ENCODE data around the gene USP7. TPM values are rescaled to one million over a fixed set of nuclear protein-coding genes. Genes with fewer than 3 reads are reported as not detected.

The USP7 gene
- polyA plus RNA-seq, 3 donors: 2.4 to 31.7 (median 4.1) TPM

DNA sequence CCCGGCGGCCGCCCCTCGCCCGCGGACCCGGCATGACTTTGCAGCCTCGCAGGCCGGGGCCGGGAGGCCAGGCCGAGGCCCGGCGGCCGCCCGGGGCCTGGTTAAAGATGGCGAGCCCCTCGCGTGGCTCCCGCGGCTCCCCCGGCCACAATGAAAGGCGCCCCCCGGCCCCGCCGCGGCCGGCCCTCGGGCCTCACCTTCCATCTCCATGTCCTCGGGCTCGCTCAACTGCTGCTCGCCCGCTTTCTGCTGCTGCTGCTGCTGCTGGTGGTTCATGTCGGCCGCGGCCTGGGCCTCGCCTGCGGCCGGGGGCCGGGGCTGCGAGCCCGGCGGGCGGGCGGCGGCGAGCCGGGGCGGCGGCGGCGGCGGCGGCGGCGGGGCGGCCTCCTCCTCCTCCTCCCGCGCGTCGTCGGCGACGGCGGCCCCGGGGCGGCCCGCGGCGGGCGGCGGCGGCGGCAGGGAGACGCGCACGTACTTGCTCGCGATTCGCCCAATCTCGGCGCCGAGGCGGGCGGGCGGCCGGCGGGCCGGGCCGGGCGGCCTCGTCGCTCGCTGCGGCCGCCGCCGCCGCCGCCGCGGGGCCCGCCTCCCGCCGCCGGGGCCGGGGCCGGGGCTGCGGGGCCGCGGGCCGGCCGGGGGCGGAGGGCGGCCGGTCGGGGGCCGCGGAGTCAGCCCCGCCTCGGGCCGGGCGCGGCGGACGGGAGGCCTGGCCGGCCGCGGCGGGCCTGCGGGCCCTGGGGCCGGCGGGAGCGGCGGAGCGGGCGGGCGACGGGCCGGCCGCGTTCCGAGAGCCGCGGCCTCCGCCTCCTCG lies 491 bp downstream of the USP7 start:
- intact Hi-C loops (cut with micrococcal nuclease): loop anchor here (5.0 to 10.0 kb wide), 5 partner anchors 44 to 172 kb away; partner anchors contain the start of gene HAPSTR1 (in 2 of the 2)
- Histone ChIP-seq H3K4me3 (replicated peaks in 1 of 3; ENCODE audit: low read depth in 2 of 3, low read length in 3 of 3) (peak overlapping the region; percentile 60 to 94 (median 74)), H2AFZ (ENCODE audit: insufficient read depth, low read depth, low read length, poor library complexity, severe bottlenecking) (no peak overlapping the region), H3K36me3 (replicated peaks in 1 of 2; ENCODE audit: control insufficient read depth in 1 of 2, insufficient read depth in 2 of 2, low read length in 2 of 2) (no peaks in the 10 kb centered on the region), H3K79me2 (ENCODE audit: insufficient read depth, low read length) (peaks cover 64% of the 10 kb centered on the region), H3K27me3 (ENCODE audit: control insufficient read depth in 2 of 2, insufficient read depth in 2 of 2, low read length in 2 of 2) (no peaks in the 10 kb centered on the region), H3K9me3 (replicated peaks in 1 of 2; ENCODE audit: control insufficient read depth in 1 of 2, insufficient read depth in 1 of 2, low read length in 2 of 2) (no peaks in the 10 kb centered on the region), H4K20me1 (ENCODE audit: insufficient read depth, low read length) (peaks cover 45% of the 10 kb centered on the region), H3K4me1 (ENCODE audit: control insufficient read depth in 1 of 2, insufficient read depth in 2 of 2, low read length in 2 of 2) (peaks cover 73 to 81% of the 10 kb centered on the region in 2 donors), H3K4me2 (replicated peaks; ENCODE audit: extremely low read depth, low read length, poor library complexity, severe bottlenecking) (peak overlapping the region; percentile 87), H3K27ac (ENCODE audit: low read depth in 1 of 2, low read length in 2 of 2) (peak overlapping the region in 1 of 2 donors; percentile 73), H3K9ac (ENCODE audit: insufficient read depth, low read length, poor library complexity, severe bottlenecking) (peak overlapping the region; percentile 85)
- peaks cover 71% of the 10 kb centered on the region for H3K4me1 Mint-ChIP-seq
- H3K36me3 Mint-ChIP-seq: peaks cover 6 to 8% of the 10 kb centered on the region in 2 donors
- peak overlapping the region in 4 of 7 donors; percentile 45 to 84 (median 64) for H3K27ac Mint-ChIP-seq
- TF ChIP-seq, protein P1, sequence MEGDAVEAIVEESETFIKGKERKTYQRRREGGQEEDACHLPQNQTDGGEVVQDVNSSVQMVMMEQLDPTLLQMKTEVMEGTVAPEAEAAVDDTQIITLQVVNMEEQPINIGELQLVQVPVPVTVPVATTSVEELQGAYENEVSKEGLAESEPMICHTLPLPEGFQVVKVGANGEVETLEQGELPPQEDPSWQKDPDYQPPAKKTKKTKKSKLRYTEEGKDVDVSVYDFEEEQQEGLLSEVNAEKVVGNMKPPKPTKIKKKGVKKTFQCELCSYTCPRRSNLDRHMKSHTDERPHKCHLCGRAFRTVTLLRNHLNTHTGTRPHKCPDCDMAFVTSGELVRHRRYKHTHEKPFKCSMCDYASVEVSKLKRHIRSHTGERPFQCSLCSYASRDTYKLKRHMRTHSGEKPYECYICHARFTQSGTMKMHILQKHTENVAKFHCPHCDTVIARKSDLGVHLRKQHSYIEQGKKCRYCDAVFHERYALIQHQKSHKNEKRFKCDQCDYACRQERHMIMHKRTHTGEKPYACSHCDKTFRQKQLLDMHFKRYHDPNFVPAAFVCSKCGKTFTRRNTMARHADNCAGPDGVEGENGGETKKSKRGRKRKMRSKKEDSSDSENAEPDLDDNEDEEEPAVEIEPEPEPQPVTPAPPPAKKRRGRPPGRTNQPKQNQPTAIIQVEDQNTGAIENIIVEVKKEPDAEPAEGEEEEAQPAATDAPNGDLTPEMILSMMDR (IDR thresholded peaks at IDR 0.05): no peak
- H3K9me3 Mint-ChIP-seq: peaks cover 0 to 2% (median 0%) of the 10 kb centered on the region in 7 donors
- WGBS (ENCODE audit: insufficient coverage): under 1% methylated on average over 145 of the region's 146 CpGs
- peak overlapping the region in 1 of 2 donors; percentile 60 for H3K4me3 Mint-ChIP-seq
- no peak for DNase-seq
- H3K27me3 Mint-ChIP-seq (ENCODE audit: low read depth in 3 of 3): peaks cover 0 to under 1% (median 0%) of the 10 kb centered on the region in 3 donors

DNA sequence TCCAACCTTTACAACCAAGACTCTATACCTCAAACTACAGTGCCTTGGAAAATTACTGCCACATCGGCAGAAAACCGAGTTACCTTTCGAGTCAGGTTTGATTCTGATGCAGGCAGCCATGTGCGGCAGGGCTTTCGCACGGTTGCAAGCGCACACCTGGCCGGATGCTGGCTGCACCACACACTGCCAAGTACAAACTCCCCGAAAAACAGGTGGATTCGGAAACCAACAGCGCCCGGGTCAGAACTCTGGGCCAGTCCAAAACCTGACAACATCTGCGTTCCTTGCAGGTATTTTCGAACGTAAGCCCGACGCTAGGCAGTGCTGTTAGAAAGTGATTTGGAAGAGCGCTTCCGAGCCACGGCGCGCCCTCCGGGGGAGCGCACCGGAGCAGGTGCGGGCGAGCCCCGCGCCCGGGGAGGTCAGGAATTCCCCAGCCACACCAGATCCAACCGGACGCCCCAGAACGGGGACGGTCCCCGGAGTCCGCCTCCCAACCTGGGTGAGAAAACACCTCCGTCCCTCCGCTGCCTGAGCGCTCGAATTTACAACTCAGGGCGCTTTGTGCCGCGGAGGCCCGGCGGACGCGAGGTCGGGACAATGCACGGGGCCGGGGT lies 1.2 kb downstream of the USP7 start:
- peaks cover 71% of the 10 kb centered on the region for H3K79me2 ChIP-seq (ENCODE audit: insufficient read depth, low read length)
- H3K27me3 ChIP-seq (ENCODE audit: control insufficient read depth in 2 of 2, insufficient read depth in 2 of 2, low read length in 2 of 2): no peaks in the 10 kb centered on the region
- peaks cover 6 to 8% of the 10 kb centered on the region in 2 donors for H3K36me3 Mint-ChIP-seq
- DNase-seq: peak in 1 of 3 donors; percentile 17
- peak overlapping the region; percentile 96 to 98 for H3K4me3 Mint-ChIP-seq
- intact Hi-C loops (cut with micrococcal nuclease): loop anchor here (5.0 to 10.0 kb wide), 5 partner anchors 45 to 172 kb away; partner anchors contain the start of gene HAPSTR1 (in 2 of the 2)
- H3K9ac ChIP-seq (ENCODE audit: insufficient read depth, low read length, poor library complexity, severe bottlenecking): peak overlapping the region; percentile 85
- H3K4me1 Mint-ChIP-seq: peaks cover 77% of the 10 kb centered on the region
- no peaks in the 10 kb centered on the region for H3K9me3 ChIP-seq (replicated peaks in 1 of 2; ENCODE audit: control insufficient read depth in 1 of 2, insufficient read depth in 1 of 2, low read length in 2 of 2)
- TF ChIP-seq, protein P1 (IDR thresholded peaks at IDR 0.05): no peak
- under 1% methylated on average over 37 of the region's 50 CpGs for WGBS (ENCODE audit: insufficient coverage)
- H3K27ac ChIP-seq (ENCODE audit: low read depth in 1 of 2, low read length in 2 of 2): peak overlapping the region in 1 of 2 donors; percentile 73
- peaks cover 0 to 2% (median 0%) of the 10 kb centered on the region in 3 donors for H3K27me3 Mint-ChIP-seq (ENCODE audit: low read depth in 3 of 3)
- H3K27ac Mint-ChIP-seq: peak overlapping the region; percentile 48 to 85 (median 77)
- peak overlapping the region; percentile 87 for H3K4me2 ChIP-seq (replicated peaks; ENCODE audit: extremely low read depth, low read length, poor library complexity, severe bottlenecking)
- no peak overlapping the region for H2AFZ ChIP-seq (ENCODE audit: insufficient read depth, low read depth, low read length, poor library complexity, severe bottlenecking)
- peaks cover 77 to 84% of the 10 kb centered on the region in 2 donors for H3K4me1 ChIP-seq (ENCODE audit: control insufficient read depth in 1 of 2, insufficient read depth in 2 of 2, low read length in 2 of 2)
- no peaks in the 10 kb centered on the region for H3K36me3 ChIP-seq (replicated peaks in 1 of 2; ENCODE audit: control insufficient read depth in 1 of 2, insufficient read depth in 2 of 2, low read length in 2 of 2)
- peaks cover 0 to 2% (median 0%) of the 10 kb centered on the region in 7 donors for H3K9me3 Mint-ChIP-seq
- peak overlapping the region; percentile 60 to 94 (median 74) for H3K4me3 ChIP-seq (replicated peaks in 1 of 3; ENCODE audit: low read depth in 2 of 3, low read length in 3 of 3)
- peaks cover 52% of the 10 kb centered on the region for H4K20me1 ChIP-seq (ENCODE audit: insufficient read depth, low read length)
